Measurements from ENCODE around the gene PIGU. TPM values are rescaled to one million over a fixed set of nuclear protein-coding genes. Genes with fewer than 3 reads are reported as not detected.

PIGU gene
- total and polyA plus RNA-seq, 2 of the 13 experiments (the other 11 are each of a cell fraction or from before 2014, with no cell fraction given) = 45.5 to 231 TPM

GRCh38 chr20:34516247-34517113, 160.4 kb downstream of the PIGU start, which contains the start of gene DYNLRB1 (continued):
- TF ChIP-seq ZSCAN25 (CRISPR knock-in tag; IDR thresholded peaks at IDR 0.05) = peak; percentile 53; the same call in 1 of the 2 replicates
- peak; percentile 92 for TF ChIP-seq CBX1 (IDR thresholded peaks at IDR 0.05; ENCODE audit: low read depth)
- TF ChIP-seq TIGD3 (CRISPR knock-in tag; IDR thresholded peaks at IDR 0.05; ENCODE audit: borderline replicate concordance) = peak; percentile 97
- TF ChIP-seq ZNF335 (CRISPR knock-in tag; IDR thresholded peaks at IDR 0.05) = peak; percentile 95
- peak; percentile 26; the same call in 1 of the 2 replicates for TF ChIP-seq ZNF362 (CRISPR knock-in tag; IDR thresholded peaks at IDR 0.05; ENCODE audit: borderline replicate concordance)
- TF ChIP-seq USF2 (IDR thresholded peaks at IDR 0.05; ENCODE audit: low read depth, low read length) = no peak
- TF ChIP-seq USF2 (CRISPR knock-in tag; IDR thresholded peaks at IDR 0.05; ENCODE audit: borderline replicate concordance) = no peak
- peak; percentile 77 for TF ChIP-seq TFDP2 (CRISPR knock-in tag; IDR thresholded peaks at IDR 0.05)
- peak; percentile 99 for TF ChIP-seq ASH2L (IDR thresholded peaks at IDR 0.05; ENCODE audit: insufficient read length, low read depth, low read length)
- TF ChIP-seq GATAD1 (CRISPR knock-in tag; IDR thresholded peaks at IDR 0.05) = peak; percentile 89
- peak; percentile 61 for TF ChIP-seq MIXL1 (CRISPR knock-in tag; IDR thresholded peaks at IDR 0.05)
- TF ChIP-seq TCF12 (IDR thresholded peaks at IDR 0.05) = no peak
- TF ChIP-seq TCF12 (CRISPR knock-in tag; IDR thresholded peaks at IDR 0.05) = no peak; the same call in 1 of the 2 replicates
- peak; percentile 66 for TF ChIP-seq FOSL2 (CRISPR knock-in tag; IDR thresholded peaks at IDR 0.05)
- 0 out of 2 replicates have a peak, but pooled peaks have one; percentile 92 for TF ChIP-seq ZIK1 (CRISPR knock-in tag; IDR thresholded peaks at IDR 0.05; ENCODE audit: borderline replicate concordance, low read depth)
- TF ChIP-seq ZNF484 (CRISPR knock-in tag; IDR thresholded peaks at IDR 0.05; ENCODE audit: borderline replicate concordance, low read depth) = no peak
- no peak; the same call in 1 of the 2 replicates for TF ChIP-seq ZNF510 (CRISPR knock-in tag; IDR thresholded peaks at IDR 0.05; ENCODE audit: low read depth)
- TF ChIP-seq ZNF441 (CRISPR knock-in tag; IDR thresholded peaks at IDR 0.05; ENCODE audit: borderline replicate concordance) = peak; percentile 80
- TF ChIP-seq ZNF607 (CRISPR knock-in tag; IDR thresholded peaks at IDR 0.05; ENCODE audit: borderline replicate concordance) = peak; percentile 98; the same call in 1 of the 2 replicates
- no peak for TF ChIP-seq BRD4 (CRISPR knock-in tag; IDR thresholded peaks at IDR 0.05)
- peak; percentile 51; the same call in 1 of the 2 replicates for TF ChIP-seq NCOR1 (IDR thresholded peaks at IDR 0.05; ENCODE audit: borderline replicate concordance, low read length)
- TF ChIP-seq SOX13 (IDR thresholded peaks at IDR 0.05) = 0 out of 2 replicates have a peak, but pooled peaks have one; percentile 35
- peak in 1 of 2 experiments; percentile 47; a peak in 2 of 4 replicates for TF ChIP-seq SOX13 (CRISPR knock-in tag; conservative IDR thresholded peaks at IDR 0.05 in 1 of 2, IDR thresholded peaks at IDR 0.05 in 1 of 2)
- 0 out of 2 replicates have a peak, but pooled peaks have one; percentile 59 for TF ChIP-seq ISL2 (CRISPR knock-in tag; IDR thresholded peaks at IDR 0.05)
